Measurements from ENCODE around the gene ANOS1. TPM values are rescaled to one million over a fixed set of nuclear protein-coding genes. Genes with fewer than 3 reads are reported as not detected.

The ANOS1 gene
- total RNA-seq, 4 donors from 2014 or later = 5.0 to 27.8 (median 13.0) TPM

- H3K9me3 ChIP-seq = no peaks in the 10 kb centered on the region
- no peaks in the 10 kb centered on the region for H3K36me3 ChIP-seq
- no peak for ATAC-seq
- DNase-seq = no peak
- H3K4me3 ChIP-seq = no peak overlapping the region
- H3K27ac ChIP-seq = no peak overlapping the region
- TF ChIP-seq POLR2A (IDR thresholded peaks at IDR 0.05) (no peak), CTCF (IDR thresholded peaks at IDR 0.05 in 4 of 5, conservative IDR thresholded peaks at IDR 0.05 in 1 of 5) (no peak)
- no peaks in the 10 kb centered on the region for H3K27me3 ChIP-seq
- H3K4me1 ChIP-seq = peaks cover 4 to 5% of the 10 kb centered on the region in 2 donors
- intact Hi-C loops (cut with DNase I; ENCODE audit: low total_unique reads) (no loop called here), in situ Hi-C loops (cut with MboI; ENCODE audit: low sequenced_read_pairs in 4 of 4) (no loop called here)
Observed at GRCh38 chrX:8711401-8711800, 20.5 kb downstream of the ANOS1 start.

- ATAC-seq (no peak), DNase-seq (no peak)
- TF ChIP-seq CTCF (IDR thresholded peaks at IDR 0.05 in 4 of 5, conservative IDR thresholded peaks at IDR 0.05 in 1 of 5) (no peak), POLR2A (IDR thresholded peaks at IDR 0.05) (no peak)
- Histone ChIP-seq H3K9me3 (no peaks in the 10 kb centered on the region), H3K27ac (no peak overlapping the region), H3K4me3 (no peak overlapping the region), H3K27me3 (no peaks in the 10 kb centered on the region), H3K36me3 (no peaks in the 10 kb centered on the region), H3K4me1 (no peaks in the 10 kb centered on the region)
- in situ Hi-C loops (cut with MboI; ENCODE audit: low sequenced_read_pairs in 4 of 4) = no loop called here
- intact Hi-C loops (cut with DNase I; ENCODE audit: low total_unique reads) = no loop called here
Observed at GRCh38 chrX:8704184-8704583, 27.8 kb downstream of the ANOS1 start.

- DNase-seq = no peak
- Histone ChIP-seq H3K27me3 (no peaks in the 10 kb centered on the region), H3K27ac (no peak overlapping the region), H3K9me3 (no peaks in the 10 kb centered on the region), H3K4me3 (no peak overlapping the region), H3K36me3 (no peaks in the 10 kb centered on the region), H3K4me1 (no peaks in the 10 kb centered on the region)
- in situ Hi-C loops (cut with MboI; ENCODE audit: low sequenced_read_pairs in 4 of 4) = no loop called here
- ATAC-seq = no peak
- intact Hi-C loops (cut with DNase I; ENCODE audit: low total_unique reads) = no loop called here
- TF ChIP-seq POLR2A (IDR thresholded peaks at IDR 0.05) (no peak), CTCF (IDR thresholded peaks at IDR 0.05 in 4 of 5, conservative IDR thresholded peaks at IDR 0.05 in 1 of 5) (no peak)
Observed at GRCh38 chrX:8692871-8693270, 39.1 kb downstream of the ANOS1 start.

- Histone ChIP-seq H3K27me3 (no peaks in the 10 kb centered on the region), H3K27ac (no peak overlapping the region), H3K9me3 (no peaks in the 10 kb centered on the region), H3K4me1 (no peaks in the 10 kb centered on the region), H3K4me3 (no peak overlapping the region), H3K36me3 (no peaks in the 10 kb centered on the region)
- no peak for TF ChIP-seq CTCF (IDR thresholded peaks at IDR 0.05 in 4 of 5, conservative IDR thresholded peaks at IDR 0.05 in 1 of 5)
- no peak for TF ChIP-seq POLR2A (IDR thresholded peaks at IDR 0.05)
- no peak for ATAC-seq
- intact Hi-C loops (cut with DNase I; ENCODE audit: low total_unique reads) = no loop called here
- no peak for DNase-seq
- in situ Hi-C loops (cut with MboI; ENCODE audit: low sequenced_read_pairs in 4 of 4) = no loop called here
Observed at GRCh38 chrX:8689473-8689872, 42.5 kb downstream of the ANOS1 start.

- no peak overlapping the region for H3K27ac ChIP-seq
- no peak overlapping the region for H3K4me3 ChIP-seq
- in situ Hi-C loops (cut with MboI; ENCODE audit: low sequenced_read_pairs in 4 of 4) (no loop called here), intact Hi-C loops (cut with DNase I; ENCODE audit: low total_unique reads) (no loop called here)
- H3K36me3 ChIP-seq = no peaks in the 10 kb centered on the region
- ATAC-seq (no peak), DNase-seq (no peak)
- H3K27me3 ChIP-seq = no peaks in the 10 kb centered on the region
- TF ChIP-seq CTCF (IDR thresholded peaks at IDR 0.05 in 4 of 5, conservative IDR thresholded peaks at IDR 0.05 in 1 of 5) (no peak), POLR2A (IDR thresholded peaks at IDR 0.05) (no peak)
- no peaks in the 10 kb centered on the region for H3K4me1 ChIP-seq
- no peaks in the 10 kb centered on the region for H3K9me3 ChIP-seq
Observed at GRCh38 chrX:8688776-8689175, 43.2 kb downstream of the ANOS1 start.
